Measurements from ENCODE around the gene CYS1.
A peak's percentile ranks its signal among the peaks of the same experiment; 100 is the strongest.
"Not testable (repeated sequence)": the region's sequence is repeated elsewhere in the genome, so short reads cannot be mapped to it uniquely, and the experiment has no call there.

The CYS1 gene

DNA sequence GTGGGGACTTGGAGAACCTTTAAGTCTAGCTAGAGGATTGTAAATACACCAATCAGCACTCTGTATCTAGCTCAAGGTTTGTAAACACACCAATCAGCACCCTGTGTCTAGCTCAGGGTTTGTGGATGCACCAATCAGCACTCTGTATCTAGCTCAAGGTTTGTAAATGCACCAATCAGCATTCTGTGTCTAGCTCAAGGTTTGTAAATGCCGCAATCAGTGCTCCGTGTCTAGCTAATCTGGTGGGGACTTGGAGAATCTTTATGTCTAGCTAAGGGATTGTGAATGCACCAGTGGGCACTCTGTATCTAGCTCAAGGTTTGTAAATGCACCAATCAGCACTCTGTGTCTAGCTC is 11.7 kb upstream of the CYS1 start:
- DNase-seq (ENCODE audit: low spot score), result not testable (repeated sequence)

DNA sequence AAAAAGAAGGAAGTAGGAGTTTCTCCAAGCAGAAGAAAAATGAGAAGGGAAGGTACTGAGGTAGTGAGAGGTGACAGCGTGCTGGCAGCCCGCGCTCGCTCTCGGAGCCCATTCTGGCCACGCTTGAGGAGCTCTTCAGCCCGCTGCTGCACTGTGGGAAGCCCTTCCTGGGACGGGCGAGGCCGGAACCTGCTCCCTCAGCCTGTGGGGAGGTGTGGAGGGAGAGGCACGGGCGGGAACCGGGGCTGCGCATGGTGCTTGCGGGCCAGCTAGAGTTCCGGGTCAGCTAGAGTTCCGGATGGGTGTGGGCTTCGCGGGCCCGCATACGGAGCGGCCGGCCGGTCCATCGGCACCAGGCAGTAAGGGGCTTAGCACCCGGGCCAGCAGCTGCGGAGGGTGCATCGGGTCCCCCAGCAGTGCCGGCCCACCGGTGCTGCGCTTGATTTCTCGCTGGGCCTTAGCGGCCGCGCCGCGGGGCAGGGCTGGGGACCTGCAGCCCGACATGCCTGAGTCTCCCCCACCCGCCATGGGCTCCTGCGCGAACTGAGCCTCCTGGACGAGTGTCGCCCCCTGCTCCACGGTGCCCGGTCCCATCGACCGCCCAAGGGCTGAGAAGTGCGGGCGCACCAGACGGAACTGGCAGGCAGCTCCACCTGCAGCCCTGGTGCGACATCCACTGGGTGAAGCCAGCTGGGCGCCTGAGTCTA is 11.1 kb upstream of the CYS1 start:
- DNase-seq (ENCODE audit: low spot score), result no peak

DNA sequence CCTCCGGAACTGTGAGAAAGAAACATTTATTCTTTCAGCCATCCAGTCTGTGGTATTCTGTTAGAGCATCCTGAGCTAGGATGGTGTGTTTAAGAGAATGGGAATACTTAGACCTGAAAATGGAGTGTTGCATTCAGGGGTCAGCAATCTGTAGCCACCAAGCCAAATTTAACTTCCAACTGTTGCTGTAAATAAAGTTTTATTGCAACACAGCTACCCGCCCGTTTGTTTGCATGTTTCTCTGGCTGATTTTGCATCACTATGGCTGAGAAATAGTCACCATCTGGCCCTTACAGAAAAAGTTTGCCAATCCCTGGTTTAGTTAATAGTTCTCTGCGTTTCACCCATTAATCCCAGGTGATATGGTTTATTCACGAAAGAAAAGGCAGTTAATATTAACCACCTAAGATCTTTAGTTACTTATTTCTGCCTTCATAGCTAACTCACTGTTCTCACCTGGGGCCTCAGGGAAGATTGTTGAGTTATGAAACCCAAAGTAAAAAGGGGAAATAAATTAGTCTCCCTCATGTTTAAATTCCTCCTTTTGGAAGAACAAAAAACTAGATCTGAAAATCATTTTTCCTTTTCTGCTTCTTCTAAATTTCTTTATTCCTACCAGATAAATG is 9.5 kb upstream of the CYS1 start:
- DNase-seq (ENCODE audit: low spot score), result no peak

DNA sequence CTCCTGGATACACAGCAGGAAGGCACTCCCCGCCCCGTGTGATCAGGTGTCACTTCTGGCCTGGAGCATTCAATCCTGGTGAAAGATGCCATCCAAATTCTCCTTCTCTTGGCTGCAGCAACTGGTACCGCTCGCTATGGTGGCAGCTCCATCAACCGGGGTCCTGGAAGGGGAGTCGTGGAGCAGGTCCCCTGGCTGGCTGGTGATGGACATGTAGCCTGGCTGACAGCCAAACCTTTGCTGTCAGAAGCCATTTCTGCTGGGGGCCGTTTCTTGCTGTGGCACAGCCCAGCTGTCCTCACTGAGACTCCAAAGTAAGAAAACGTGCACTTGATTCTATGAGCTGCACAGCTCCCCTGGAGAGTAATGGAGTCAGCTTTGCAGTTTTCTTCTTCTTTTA is 7.1 kb upstream of the CYS1 start:
- DNase-seq (ENCODE audit: low spot score), result no peak

DNA sequence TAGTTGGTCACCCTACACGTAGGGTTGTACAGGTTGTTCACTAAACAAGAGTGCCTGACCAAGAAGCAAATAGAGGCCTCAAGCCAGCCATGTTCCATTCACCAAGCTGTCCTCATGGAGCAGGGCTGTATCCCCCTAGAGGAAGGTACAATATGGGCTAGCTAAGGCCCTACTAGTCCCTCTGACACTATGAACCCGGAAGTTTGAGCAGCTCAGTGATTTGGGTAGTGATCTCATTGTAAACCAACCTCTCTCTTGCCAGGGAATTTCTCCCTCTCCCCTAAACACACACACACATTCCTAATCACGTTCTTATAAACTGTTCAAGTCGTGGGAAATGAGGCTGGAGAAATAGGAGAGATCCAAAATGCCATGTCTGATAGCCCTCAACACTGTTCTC is 6.7 kb upstream of the CYS1 start:
- no peak for DNase-seq (ENCODE audit: low spot score)

DNA sequence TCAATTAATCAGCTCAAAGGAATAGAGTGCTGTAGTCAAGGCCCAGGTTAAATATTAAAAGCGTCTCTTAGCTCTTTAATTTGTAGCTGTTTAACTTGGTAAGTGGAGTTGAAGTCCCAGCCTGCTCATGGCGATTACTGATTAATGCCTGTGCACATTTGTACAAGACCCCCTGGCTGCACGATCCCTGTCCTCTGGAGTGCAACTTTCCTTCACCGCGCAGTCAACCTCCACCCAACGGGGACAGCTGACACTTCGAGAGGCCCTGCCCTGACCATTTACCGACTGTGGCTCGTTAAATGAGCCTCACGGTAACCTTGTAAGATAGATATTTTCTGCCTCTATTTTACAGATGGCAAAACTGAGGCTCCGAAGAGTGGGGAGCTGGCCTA is 5.5 kb upstream of the CYS1 start:
- DNase-seq (ENCODE audit: low spot score), result no peak

DNA sequence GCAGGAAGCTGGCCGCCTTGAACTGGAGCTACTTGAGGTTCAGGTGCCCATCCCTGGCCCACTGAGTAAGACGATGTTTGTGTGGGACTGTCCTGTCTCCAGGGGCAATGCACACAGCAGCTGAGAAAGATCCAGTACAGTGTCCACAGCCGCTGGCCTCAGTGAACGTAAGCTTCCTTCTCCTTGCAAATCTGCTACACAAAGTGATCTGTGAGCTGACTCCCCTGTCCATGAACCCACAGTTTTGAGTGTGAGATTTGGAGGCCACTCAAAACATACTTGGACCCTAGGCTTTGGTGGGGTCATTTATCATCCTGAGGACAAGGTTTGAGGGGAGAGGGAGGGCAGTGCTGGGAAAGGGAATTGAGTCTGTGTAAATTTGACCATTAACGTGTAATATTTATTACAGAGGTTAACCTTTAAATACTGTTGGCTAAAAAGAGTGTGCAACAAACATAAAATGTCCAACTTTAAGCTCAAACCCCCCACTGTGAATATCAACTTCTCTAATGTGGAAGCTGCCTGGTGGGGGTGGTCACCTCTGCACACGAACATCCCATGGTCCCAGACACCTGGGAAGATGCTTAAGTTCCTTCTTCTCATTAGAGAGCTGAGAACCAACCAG is 4.9 kb upstream of the CYS1 start:
- DNase-seq (ENCODE audit: low spot score), result no peak

DNA sequence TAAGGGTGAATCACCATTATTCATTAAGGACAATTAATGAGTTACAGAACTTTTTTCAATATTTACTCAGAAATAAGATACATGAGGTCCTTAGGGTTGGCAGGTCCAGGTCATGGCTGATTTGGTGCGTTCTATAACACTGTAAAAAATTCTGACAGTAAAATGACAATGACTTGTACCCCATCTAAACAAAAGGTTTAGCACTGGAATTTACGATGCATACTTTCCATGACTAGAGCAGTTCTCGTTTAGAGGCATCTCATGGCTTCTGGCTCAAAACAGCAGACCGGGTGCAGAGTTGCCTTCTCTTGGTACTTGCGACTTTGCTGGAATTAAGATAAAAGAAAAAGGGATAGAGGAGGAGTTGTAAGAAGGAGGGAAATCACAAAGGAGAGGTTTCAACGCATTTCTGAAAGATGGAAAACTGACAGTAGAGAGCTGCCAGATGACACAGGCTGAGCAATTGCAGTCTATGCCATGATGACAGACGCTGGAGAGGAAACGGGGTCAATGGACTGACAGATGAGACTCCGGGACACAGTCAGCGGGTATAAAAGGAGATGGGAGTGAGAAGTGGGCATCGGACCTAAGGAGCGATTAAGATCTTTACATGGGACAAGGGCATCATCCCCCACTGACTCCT is 4.1 kb upstream of the CYS1 start:
- no peak for DNase-seq (ENCODE audit: low spot score)

DNA sequence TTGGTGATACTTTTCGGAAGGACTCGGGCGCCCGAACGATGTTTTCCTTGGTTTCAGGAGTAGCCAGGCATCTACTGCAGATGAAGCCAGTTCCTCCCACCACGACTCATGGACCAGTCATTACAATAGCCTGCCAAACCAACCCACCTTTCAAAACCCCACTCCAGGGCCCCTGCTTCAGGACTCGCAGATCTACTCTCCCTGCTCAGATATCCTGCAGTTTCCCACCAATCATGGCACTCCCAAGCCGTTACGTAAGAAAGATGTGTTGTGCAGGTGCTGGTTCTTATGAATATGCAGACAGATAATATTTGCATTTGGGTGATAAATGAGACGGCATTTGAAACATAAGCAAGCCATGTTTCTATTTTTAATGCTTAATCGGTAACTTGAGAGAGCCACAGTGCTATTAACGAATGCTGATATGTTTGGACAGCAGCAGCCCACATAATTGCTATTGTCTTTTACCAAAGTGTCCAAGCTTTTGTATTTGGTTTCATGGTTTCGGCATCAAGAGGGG is 3.5 kb upstream of the CYS1 start:
- no peak for DNase-seq (ENCODE audit: low spot score)

DNA sequence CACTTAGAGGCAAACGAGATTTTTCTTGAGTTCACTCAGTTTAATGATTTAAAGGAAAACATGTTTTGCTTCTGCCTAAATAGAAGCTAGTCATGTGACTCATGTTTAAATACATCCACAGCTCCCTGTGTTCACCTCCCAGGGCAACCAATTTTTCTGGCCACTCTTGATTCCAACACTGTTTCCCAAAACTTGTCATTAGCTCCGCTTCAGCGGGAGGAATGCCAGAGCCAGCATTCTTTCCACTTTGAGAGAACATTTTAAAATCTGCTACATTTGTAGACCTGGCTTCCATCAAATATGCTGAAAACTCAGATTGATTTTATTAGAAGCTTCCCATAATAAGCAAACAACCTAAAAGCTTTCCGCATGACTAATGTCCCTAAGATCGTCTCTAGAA is 2.8 kb upstream of the CYS1 start:
- no peak for DNase-seq (ENCODE audit: low spot score)

DNA sequence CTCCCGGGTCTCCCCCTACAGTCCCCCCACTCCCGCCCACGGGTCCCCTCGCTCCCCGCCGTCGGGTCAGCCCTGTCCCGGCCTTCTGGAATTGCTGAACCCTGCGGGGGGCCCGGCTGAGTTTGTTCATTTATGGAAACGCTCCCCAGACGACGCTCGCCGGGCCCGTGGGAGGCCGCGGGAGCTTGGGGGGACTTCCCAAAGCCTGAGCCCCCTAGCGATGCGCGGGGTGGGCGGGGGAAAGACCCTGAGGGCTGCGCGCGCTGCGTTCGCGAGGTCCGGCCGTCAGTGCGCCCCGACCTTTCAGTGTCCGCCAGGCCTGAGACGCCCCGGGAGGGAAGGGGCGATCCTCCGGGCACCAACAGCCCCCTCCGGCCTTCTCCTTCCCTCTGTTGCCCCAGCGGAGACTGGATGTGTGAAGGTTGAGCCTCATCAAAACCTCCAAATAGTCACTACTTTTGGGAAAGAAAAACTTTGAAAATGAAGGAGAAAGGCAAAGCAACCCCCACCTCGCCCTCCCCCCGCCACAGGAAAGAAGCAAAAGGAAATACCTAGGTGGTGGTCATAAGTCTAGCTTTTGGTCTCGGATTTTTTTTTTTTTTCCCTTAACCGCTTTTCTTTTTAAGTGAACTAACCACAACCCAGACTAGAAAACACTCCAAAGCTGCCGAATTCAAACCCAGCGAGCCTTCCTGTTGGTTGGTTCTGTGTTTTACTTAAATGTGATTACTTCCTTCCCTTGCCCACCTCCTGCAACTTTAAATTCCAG is 509 bp upstream of the CYS1 start:
- DNase-seq (ENCODE audit: low spot score), result no peak

DNA sequence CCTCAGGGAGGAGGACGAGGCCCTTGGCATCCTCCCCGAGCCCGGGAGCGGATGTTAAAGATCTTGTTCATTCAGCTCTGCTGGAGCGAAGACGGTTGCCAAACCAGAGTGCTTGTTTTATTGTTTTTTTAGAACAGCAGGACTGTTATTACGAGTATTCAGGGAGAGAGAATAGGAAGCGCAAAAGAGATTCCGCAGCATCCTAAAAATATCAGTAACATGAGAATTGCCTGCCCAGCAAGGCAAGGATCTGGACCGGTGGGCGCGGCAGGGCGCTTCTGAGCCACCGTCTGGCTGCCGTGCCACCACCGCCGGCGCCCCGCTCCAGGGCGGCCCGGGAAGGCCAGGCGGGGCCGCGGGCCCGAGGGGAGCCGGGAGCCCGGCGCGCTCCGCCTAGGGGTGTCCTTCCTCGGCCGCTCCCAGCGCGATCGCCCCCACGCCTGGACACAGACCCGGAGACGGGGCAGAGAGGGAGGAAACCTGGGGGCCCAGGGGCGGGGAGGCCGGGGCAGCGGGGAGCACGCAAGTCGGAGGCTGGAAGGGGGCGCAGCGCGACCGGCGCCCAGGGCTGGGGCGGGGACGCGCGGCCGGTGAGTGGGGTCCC is 843 bp downstream of the CYS1 start:
- DNase-seq (ENCODE audit: low spot score), result no peak

DNA sequence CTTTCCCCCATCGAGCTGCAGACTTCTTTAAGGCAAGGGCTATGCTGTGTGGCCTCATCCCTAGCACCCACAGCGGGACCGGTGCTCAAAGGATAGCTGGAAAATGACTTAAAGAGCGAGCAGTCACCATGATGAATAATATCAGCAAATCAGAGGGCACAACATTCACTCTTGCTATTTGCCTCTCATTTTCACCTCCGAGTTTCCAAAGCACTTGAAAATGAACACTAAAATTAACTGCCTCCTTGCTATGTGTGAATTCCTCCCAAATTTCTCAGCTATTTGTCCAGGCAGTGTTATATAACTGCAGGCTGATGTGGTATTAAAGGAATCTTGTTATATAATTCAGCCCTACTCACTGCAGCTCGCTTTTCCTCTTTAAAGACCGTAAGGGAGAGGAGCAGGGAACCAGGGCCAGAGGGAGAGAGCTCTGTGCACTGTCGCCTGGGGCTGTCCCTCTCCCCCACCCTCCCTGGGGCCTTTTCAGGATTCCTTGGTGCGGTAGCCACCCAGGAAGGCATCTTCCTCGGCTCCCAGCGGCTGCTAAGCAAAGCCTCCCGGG is 1.4 kb downstream of the CYS1 start:
- DNase-seq (ENCODE audit: low spot score), result no peak

DNA sequence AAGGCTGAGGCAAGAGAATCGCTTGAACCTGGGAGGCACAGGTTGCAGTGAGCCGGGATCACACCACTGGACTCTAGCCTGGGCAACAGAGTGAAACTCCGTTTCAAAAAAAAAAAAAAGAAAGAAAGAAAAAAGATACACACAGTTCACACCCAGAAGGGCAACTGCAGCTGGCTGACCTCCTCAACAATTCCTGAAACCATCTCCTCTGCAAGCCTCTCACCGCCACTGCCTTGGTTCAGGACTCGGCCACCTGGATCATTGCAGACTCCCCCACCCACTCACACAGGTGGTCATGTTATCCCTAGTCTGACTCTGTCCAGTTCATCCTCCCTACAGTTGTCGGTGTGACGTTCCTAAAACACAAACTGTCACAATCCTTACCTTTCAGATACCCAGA is 2.2 kb downstream of the CYS1 start:
- no peak for DNase-seq (ENCODE audit: low spot score)

DNA sequence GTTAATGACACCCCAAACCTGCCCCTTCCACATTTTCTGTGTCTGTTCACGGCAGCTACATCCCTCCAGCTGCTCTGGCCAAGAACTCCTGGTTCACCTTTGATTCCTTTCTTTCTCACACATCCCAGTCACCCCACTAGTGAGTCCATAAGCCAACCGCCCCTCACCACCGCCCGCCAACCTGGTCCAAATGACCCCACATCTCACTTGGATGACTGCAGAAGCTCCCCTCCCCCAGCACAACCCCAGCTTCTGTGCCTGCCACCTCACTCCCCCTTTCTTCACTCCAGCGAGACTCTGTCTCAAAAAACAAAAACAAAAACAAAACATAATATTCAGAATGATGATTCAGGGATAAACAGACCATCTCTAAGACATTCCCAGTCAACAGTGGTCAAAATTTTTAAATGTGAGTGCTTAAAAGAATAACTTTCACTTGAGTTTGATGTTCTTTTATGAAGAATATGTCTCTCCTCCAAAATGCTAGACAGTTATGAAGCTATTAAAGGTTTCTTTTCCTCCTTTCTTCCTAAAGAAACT is 3.2 kb downstream of the CYS1 start:
- no peak for DNase-seq (ENCODE audit: low spot score)

DNA sequence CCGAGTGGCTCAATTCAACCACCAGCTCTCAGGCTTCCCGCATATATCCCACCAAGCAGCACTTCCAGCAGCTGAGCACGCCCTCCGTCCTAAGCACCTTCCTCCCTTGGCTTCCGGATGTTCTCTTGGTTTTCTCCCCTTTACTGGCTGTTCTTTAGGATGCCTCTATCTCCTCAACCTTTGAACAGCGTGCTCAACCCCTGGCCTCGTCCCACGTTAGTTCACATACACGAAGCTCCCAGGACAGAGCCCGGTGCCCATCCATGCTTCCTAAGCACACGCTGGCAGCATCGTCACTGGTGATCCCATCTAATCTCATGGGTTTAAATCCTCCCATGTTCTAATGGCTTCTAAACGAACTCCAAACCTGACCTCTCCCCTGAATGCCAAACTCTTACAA is 3.7 kb downstream of the CYS1 start:
- DNase-seq (ENCODE audit: low spot score), result no peak

DNA sequence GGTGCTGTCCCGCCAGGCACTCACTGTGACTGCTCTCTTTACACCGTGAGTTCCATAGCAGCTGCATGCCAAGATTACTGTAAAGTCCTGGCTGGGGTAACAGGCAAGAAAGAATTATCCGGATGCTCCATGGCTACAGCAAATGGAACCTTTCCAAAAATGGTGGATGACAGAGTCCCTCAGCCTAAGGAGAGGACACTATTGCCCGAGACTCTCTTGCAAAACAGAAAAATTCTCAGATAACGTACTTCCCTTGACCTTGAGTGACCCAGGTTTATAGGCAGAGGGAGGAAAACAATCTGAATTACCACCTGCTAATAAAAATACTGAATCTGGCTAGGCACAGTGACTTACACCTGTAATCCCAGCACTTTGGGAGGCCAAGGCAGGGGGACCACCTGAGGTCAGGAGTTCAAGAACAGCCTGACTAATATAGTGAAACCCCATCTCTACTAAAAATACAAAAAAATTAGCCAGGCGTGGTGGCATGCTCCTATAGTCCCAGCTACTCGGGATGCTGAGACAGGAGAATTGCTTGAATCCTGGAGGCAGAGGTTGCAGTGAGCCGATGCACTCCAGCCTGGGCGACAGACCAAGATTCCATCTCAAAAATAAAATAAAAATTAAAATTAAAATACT is 4.5 kb downstream of the CYS1 start:
- no peak for DNase-seq (ENCODE audit: low spot score)

DNA sequence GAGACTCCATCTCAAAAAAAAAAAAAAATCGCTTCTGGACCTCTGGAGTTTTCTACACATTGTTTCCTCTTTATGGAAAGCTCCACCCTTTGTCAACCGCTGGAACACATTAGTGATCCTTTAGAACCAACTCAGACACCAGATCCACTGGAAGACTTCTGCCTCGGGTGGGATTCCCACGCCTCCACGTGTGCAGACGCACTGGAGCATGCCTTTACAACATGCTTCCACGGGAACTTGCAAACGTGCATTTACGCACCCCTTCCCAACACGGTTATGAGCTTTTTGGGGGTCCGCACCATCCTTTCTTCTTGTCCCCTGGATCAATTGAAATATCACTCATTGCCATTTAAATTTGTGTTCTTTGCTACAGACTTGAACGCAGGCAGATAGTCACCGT is 5.1 kb downstream of the CYS1 start:
- DNase-seq (ENCODE audit: low spot score), result no peak

DNA sequence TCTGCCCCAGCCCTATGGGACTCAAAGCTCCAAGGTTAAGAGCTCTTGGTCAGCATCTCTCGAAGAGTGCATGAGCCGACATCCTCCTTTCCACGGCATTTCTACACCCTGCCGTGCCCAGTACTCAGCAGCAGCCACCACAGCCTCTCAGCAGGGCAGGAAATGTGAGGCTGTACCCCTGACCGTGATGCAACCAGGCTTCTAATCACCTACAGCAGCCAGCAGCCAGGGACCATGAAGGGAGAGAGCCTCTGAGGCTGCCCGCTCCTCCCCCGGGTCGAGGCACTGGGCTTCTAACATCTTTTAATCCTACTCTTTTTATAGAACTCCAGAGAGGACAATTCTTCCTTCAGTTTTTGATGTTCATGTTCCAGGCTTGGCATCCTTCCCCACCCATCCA is 6.5 kb downstream of the CYS1 start:
- DNase-seq (ENCODE audit: low spot score), result no peak

DNA sequence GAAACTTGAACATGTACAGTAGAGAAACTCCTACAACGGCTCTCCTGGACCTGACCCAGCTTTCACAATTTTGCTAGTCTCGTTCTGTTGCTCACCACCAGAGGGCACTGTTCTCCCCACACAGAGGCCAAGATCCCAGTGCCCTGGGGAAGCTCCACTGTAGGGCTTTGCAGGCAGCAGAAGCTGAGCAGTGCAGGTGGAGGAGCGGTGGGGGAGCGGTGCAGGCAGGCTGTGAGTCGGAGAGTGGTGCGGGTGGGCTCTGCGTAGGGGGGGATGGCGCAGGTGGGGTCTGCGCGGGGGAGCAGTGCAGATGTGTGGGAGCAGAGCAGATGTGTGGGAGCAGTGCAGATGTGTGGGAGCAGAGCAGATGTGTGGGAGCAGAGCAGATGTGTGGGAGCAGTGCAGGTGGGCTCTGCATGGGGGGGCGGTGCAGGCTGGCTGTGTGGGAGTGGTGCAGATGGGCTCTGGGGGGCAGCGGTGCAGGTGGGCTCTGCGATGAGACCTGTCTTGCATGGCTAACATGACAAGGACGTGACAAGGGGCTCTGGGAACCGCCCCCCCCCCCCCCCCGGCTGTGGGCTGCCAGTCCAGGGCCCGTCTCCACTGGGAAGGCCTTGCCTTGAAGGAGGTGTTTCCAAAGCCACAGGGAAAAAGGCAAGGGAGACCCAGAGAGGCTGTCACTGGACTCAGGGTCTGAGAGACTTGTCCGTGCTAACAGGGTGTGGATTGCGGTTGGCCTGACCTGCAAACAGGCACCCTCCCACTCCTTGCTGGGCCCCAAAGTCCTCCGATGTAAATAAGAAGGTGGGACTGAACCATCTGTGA is 7.3 kb downstream of the CYS1 start:
- DNase-seq (ENCODE audit: low spot score), result peak; percentile 86

Measured in RKO (cell line).